ENCODE results near the gene CABP2.

CABP2 gene

GRCh38 chr11:67469508-67469811 is 53.8 kb downstream of the CABP2 start:
- no peak for DNase-seq

All from stimulated activated CD4-positive, alpha-beta T cell treated with anti-CD3 and anti-CD28 coated beads, Interleukin-4, amount 100 ng/mL, for 1 hour (primary cell).